HepG2 (cell line): ENCODE measurements around the gene VPS52. TPM values are rescaled to one million over a fixed set of nuclear protein-coding genes. Genes with fewer than 3 reads are reported as not detected.
A peak's percentile ranks its signal among the peaks of the same experiment; 100 is the strongest.

ENCODE experiments used
- FOSL1 ChIP-seq: sonication (generic); formaldehyde crosslinking; IDR thresholded peaks from 2 replicates; pipeline ENCODE4 v1.9.0; 2021; ENCODE audit warnings: missing genetic modification reagents, borderline replicate concordance
- HIVEP1 ChIP-seq: sonication (generic); formaldehyde crosslinking; IDR thresholded peaks from 2 replicates; pipeline ENCODE4 v1.4.0; 2020; ENCODE audit warnings: mild to moderate bottlenecking, missing genetic modification reagents
- HOXA5 ChIP-seq: sonication (generic); formaldehyde crosslinking; IDR thresholded peaks from 2 replicates; pipeline ENCODE4 v1.4.0; 2020; ENCODE audit warnings: missing genetic modification reagents
- KLF16 ChIP-seq, 2 experiments: sonication (generic) in 1 of 2; formaldehyde crosslinking in 1 of 2; IDR thresholded peaks; 2 replicates each; pipeline versions ENCODE4 v1.6.1 to v1.8.0; 2016 to 2023; ENCODE audit warnings: missing genetic modification reagents in 2 of 2, missing compliant biosample characterization in 1 of 2
- NFKB2 ChIP-seq: sonication (generic); formaldehyde crosslinking; IDR thresholded peaks from 2 replicates; pipeline ENCODE4 v1.4.0; 2020; ENCODE audit warnings: missing genetic modification reagents, borderline replicate concordance
- TAF1 ChIP-seq: sonication (generic); formaldehyde crosslinking; IDR thresholded peaks from 2 replicates; pipeline ENCODE4 v1.4.0; 2020; ENCODE audit warnings: missing genetic modification reagents
- TGIF2 ChIP-seq: IDR thresholded peaks from 2 replicates; pipeline ENCODE4 v1.6.1; 2016; ENCODE audit warnings: control low read depth, missing compliant biosample characterization
- ZNF225 ChIP-seq: sonication (generic); formaldehyde crosslinking; IDR thresholded peaks from 2 replicates; pipeline ENCODE4 v1.4.0; 2020; ENCODE audit warnings: mild to moderate bottlenecking, missing genetic modification reagents
- ZNF230 ChIP-seq: sonication (generic); formaldehyde crosslinking; IDR thresholded peaks from 2 replicates; pipeline ENCODE4 v1.4.0; 2020; ENCODE audit warnings: mild to moderate bottlenecking, missing genetic modification reagents
- ZNF557 ChIP-seq: sonication (generic); formaldehyde crosslinking; IDR thresholded peaks from 2 replicates; pipeline ENCODE4 v1.4.0; 2020; ENCODE audit warnings: missing genetic modification reagents
- ZNF619 ChIP-seq: sonication (generic); formaldehyde crosslinking; IDR thresholded peaks from 2 replicates; pipeline ENCODE4 v1.4.0; 2020; ENCODE audit warnings: mild to moderate bottlenecking, missing genetic modification reagents
- ZNF7 ChIP-seq: IDR thresholded peaks from 2 replicates; pipeline ENCODE4 v1.6.1; 2016; ENCODE audit warnings: missing biosample characterization, missing genetic modification reagents
- ZNF83 ChIP-seq: sonication (generic); formaldehyde crosslinking; IDR thresholded peaks from 2 replicates; pipeline ENCODE4 v1.4.0; 2020; ENCODE audit warnings: missing genetic modification reagents, mild to moderate bottlenecking, borderline replicate concordance
- polyA plus RNA-seq, 8 experiments: library from polyadenylated mRNA; depleted of rRNA in 3 of 8; stranded (reverse) in 7 of 8; unstranded in 1 of 8; fragments of >200 nt; fragmentation: Illumina TruSeq in 4 of 8; extraction: Trizol in 4 of 8; gene quantifications; 2 replicates each; pipeline versions ENCODE4 v1.2.1 to v1.2.3, GENCODE V29; 2011 to 2016; ENCODE audit warnings: low read depth in 4 of 8, missing spikeins in 1 of 8, mixed read lengths in 1 of 8; ENCODE audit not compliant: insufficient read depth in 1 of 8
- total RNA-seq, 5 experiments: library from RNA; depleted of rRNA; stranded (reverse); fragments of >200 nt; fragmentation: Illumina TruSeq; extraction: Trizol; gene quantifications; 2 replicates each; pipeline ENCODE4 v1.2.3, GENCODE V29; 2016; ENCODE audit warnings: low read depth in 1 of 5
- TF ChIP-seq, protein P1 (sequence below): sonication (generic); formaldehyde crosslinking; IDR thresholded peaks from 2 replicates; pipeline ENCODE4 v1.8.1; 2022; ENCODE audit warnings: mild to moderate bottlenecking, missing genetic modification reagents
- TF ChIP-seq, protein P2 (sequence below): sonication (generic); formaldehyde crosslinking; IDR thresholded peaks from 2 replicates; pipeline ENCODE4 v1.4.0; 2020; ENCODE audit warnings: missing genetic modification reagents
- TF ChIP-seq, protein P3 (sequence below): sonication (generic); formaldehyde crosslinking; IDR thresholded peaks from 2 replicates; pipeline ENCODE4 v1.5.1; 2020; ENCODE audit warnings: mild to moderate bottlenecking, missing genetic modification reagents, borderline replicate concordance
- TF ChIP-seq, protein P4 (sequence below): sonication (generic); formaldehyde crosslinking; IDR thresholded peaks from 2 replicates; pipeline ENCODE4 v1.8.1; 2023; ENCODE audit warnings: mild to moderate bottlenecking, missing genetic modification reagents

The VPS52 gene
- total and polyA plus RNA-seq, 2 of the 13 experiments (the other 11 are each of a cell fraction or from before 2014, with no cell fraction given): 48.9 to 85.5 TPM

DNA sequence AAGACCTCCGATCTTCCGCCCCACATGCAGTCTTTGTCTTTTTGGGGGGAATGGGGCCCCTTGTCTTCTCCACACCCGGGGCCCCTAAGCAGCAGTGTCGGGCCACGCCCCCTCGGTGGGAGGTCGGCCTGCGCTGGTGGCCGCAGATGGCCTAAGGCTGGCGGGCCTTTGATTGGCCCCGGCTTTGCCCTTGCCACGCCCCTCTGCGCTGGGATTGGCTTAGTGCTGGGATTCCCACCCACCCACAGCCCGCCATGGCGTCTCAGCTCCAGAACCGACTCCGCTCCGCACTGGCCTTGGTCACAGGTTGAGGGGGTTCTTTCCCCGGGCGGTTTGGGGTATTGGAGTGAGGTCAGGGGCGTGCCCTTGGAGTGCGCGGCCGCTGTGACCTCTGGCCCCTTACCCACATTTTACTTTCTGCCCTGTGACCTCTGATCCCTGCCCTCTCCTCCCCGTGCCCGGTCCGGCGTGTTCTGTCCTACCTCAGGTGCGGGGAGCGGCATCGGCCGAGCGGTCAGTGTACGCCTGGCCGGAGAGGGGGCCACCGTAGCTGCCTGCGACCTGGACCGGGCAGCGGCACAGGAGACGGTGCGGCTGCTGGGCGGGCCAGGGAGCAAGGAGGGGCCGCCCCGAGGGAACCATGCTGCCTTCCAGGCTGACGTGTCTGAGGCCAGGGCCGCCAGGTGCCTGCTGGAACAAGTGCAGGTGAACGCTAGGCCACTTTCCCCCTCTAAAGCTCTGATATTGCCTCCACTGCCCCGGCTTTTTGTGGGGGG, 67.1 kb downstream of the VPS52 start, which contains the start of gene HSD17B8 (continued):
- TF ChIP-seq KLF16 (CRISPR knock-in tag; IDR thresholded peaks at IDR 0.05): peak in 1 of 2 experiments; percentile 80; a peak in 1 of 4 replicates
- peak; percentile 60; the same call in 1 of the 2 replicates for TF ChIP-seq ZNF557 (CRISPR knock-in tag)
- peak; percentile 78 for TF ChIP-seq HOXA5 (CRISPR knock-in tag)
- TF ChIP-seq, protein P1, sequence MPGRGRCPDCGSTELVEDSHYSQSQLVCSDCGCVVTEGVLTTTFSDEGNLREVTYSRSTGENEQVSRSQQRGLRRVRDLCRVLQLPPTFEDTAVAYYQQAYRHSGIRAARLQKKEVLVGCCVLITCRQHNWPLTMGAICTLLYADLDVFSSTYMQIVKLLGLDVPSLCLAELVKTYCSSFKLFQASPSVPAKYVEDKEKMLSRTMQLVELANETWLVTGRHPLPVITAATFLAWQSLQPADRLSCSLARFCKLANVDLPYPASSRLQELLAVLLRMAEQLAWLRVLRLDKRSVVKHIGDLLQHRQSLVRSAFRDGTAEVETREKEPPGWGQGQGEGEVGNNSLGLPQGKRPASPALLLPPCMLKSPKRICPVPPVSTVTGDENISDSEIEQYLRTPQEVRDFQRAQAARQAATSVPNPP (CRISPR knock-in tag): peak; percentile 83; the same call in 1 of the 2 replicates
- TF ChIP-seq HIVEP1 (CRISPR knock-in tag): peak; percentile 60; the same call in 1 of the 2 replicates
- TF ChIP-seq ZNF83: peak; percentile 43; the same call in 1 of the 2 replicates
- TF ChIP-seq, protein P2, sequence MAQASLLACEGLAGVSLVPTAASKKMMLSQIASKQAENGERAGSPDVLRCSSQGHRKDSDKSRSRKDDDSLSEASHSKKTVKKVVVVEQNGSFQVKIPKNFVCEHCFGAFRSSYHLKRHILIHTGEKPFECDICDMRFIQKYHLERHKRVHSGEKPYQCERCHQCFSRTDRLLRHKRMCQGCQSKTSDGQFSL (CRISPR knock-in tag): peak; percentile 83; the same call in 1 of the 2 replicates
- TF ChIP-seq, protein P3, sequence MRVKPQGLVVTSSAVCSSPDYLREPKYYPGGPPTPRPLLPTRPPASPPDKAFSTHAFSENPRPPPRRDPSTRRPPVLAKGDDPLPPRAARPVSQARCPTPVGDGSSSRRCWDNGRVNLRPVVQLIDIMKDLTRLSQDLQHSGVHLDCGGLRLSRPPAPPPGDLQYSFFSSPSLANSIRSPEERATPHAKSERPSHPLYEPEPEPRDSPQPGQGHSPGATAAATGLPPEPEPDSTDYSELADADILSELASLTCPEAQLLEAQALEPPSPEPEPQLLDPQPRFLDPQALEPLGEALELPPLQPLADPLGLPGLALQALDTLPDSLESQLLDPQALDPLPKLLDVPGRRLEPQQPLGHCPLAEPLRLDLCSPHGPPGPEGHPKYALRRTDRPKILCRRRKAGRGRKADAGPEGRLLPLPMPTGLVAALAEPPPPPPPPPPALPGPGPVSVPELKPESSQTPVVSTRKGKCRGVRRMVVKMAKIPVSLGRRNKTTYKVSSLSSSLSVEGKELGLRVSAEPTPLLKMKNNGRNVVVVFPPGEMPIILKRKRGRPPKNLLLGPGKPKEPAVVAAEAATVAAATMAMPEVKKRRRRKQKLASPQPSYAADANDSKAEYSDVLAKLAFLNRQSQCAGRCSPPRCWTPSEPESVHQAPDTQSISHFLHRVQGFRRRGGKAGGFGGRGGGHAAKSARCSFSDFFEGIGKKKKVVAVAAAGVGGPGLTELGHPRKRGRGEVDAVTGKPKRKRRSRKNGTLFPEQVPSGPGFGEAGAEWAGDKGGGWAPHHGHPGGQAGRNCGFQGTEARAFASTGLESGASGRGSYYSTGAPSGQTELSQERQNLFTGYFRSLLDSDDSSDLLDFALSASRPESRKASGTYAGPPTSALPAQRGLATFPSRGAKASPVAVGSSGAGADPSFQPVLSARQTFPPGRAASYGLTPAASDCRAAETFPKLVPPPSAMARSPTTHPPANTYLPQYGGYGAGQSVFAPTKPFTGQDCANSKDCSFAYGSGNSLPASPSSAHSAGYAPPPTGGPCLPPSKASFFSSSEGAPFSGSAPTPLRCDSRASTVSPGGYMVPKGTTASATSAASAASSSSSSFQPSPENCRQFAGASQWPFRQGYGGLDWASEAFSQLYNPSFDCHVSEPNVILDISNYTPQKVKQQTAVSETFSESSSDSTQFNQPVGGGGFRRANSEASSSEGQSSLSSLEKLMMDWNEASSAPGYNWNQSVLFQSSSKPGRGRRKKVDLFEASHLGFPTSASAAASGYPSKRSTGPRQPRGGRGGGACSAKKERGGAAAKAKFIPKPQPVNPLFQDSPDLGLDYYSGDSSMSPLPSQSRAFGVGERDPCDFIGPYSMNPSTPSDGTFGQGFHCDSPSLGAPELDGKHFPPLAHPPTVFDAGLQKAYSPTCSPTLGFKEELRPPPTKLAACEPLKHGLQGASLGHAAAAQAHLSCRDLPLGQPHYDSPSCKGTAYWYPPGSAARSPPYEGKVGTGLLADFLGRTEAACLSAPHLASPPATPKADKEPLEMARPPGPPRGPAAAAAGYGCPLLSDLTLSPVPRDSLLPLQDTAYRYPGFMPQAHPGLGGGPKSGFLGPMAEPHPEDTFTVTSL (CRISPR knock-in tag): peak; percentile 44; the same call in 1 of the 2 replicates
- TF ChIP-seq ZNF7 (CRISPR knock-in tag): no peak
- TF ChIP-seq, protein P4, sequence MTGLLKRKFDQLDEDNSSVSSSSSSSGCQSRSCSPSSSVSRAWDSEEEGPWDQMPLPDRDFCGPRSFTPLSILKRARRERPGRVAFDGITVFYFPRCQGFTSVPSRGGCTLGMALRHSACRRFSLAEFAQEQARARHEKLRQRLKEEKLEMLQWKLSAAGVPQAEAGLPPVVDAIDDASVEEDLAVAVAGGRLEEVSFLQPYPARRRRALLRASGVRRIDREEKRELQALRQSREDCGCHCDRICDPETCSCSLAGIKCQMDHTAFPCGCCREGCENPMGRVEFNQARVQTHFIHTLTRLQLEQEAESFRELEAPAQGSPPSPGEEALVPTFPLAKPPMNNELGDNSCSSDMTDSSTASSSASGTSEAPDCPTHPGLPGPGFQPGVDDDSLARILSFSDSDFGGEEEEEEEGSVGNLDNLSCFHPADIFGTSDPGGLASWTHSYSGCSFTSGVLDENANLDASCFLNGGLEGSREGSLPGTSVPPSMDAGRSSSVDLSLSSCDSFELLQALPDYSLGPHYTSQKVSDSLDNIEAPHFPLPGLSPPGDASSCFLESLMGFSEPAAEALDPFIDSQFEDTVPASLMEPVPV (CRISPR knock-in tag): peak; percentile 91
- TF ChIP-seq TGIF2 (CRISPR knock-in tag): 0 out of 2 replicates have a peak, but pooled peaks have one; percentile 65
- 0 out of 2 replicates have a peak, but pooled peaks have one; percentile 18 for TF ChIP-seq FOSL1 (CRISPR knock-in tag)
- TF ChIP-seq ZNF230 (CRISPR knock-in tag): peak; percentile 71
- peak; percentile 86 for TF ChIP-seq TAF1 (CRISPR knock-in tag)
- TF ChIP-seq ZNF619 (CRISPR knock-in tag): no peak
- TF ChIP-seq NFKB2: peak; percentile 79; the same call in 1 of the 2 replicates
- TF ChIP-seq ZNF225 (CRISPR knock-in tag): 0 out of 2 replicates have a peak, but pooled peaks have one; percentile 78
